ENCODE data around the gene ELP4. TPM values are rescaled to one million over a fixed set of nuclear protein-coding genes. Genes with fewer than 3 reads are reported as not detected.

The ELP4 gene
- total RNA-seq, 2 donors from 2014 or later = 16.9 TPM

DNA sequence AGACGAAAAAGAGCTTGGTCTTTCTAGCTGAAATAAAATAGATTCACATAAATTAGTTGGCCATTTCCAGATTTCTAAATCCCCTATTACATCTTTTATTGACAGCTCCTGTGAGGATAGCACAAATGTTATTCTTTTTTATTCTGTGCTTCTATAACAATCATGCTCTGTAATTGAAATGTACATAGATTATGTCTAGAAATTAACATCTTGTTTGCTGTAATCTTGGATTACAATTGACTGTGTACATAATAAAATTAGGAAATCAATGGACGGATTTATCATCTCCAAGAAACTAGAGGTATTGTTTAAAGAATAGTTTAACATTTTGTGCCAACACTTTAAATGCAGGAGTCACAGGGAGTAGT, 31.4 kb upstream of the ELP4 start:
- Histone ChIP-seq H3K9me3 (no peaks in the 10 kb centered on the region), H3K36me3 (no peaks in the 10 kb centered on the region), H3K4me3 (no peak overlapping the region), H3K27me3 (replicated peaks; ENCODE audit: insufficient read depth) (no peaks in the 10 kb centered on the region), H3K4me1 (ENCODE audit: control insufficient read depth in 1 of 2, low read depth in 2 of 2) (peaks cover 0 to 4% of the 10 kb centered on the region in 2 donors), H3K27ac (no peak overlapping the region)
- ATAC-seq (ENCODE audit: insufficient number of reproducible peaks, low FRiP score, low read depth) (no peak), DNase-seq (ENCODE audit: low spot score) (no peak)
- TF ChIP-seq, protein P1, sequence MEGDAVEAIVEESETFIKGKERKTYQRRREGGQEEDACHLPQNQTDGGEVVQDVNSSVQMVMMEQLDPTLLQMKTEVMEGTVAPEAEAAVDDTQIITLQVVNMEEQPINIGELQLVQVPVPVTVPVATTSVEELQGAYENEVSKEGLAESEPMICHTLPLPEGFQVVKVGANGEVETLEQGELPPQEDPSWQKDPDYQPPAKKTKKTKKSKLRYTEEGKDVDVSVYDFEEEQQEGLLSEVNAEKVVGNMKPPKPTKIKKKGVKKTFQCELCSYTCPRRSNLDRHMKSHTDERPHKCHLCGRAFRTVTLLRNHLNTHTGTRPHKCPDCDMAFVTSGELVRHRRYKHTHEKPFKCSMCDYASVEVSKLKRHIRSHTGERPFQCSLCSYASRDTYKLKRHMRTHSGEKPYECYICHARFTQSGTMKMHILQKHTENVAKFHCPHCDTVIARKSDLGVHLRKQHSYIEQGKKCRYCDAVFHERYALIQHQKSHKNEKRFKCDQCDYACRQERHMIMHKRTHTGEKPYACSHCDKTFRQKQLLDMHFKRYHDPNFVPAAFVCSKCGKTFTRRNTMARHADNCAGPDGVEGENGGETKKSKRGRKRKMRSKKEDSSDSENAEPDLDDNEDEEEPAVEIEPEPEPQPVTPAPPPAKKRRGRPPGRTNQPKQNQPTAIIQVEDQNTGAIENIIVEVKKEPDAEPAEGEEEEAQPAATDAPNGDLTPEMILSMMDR (IDR thresholded peaks at IDR 0.05) = no peak

DNA sequence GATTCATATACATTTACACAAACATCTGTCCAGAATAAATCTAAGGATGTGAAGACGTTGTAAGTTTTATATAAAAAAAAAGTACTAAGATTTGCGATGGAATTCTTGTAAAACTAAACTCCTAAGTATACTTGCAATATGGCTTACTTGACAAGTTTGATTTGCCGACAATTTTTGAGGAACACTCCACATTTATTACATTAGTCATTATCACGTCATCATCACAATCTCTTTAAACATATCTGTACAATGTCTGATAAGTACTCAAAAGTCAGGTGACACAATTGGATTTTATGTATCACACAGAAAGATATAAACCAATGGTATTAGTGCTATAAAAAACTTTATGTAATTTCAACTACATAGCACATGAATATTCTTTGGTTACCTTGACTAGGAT, 30.5 kb upstream of the ELP4 start:
- no peak overlapping the region for H3K27ac ChIP-seq
- H3K4me1 ChIP-seq (ENCODE audit: control insufficient read depth in 1 of 2, low read depth in 2 of 2) = peaks cover 0 to 4% of the 10 kb centered on the region in 2 donors
- TF ChIP-seq, protein P1 (IDR thresholded peaks at IDR 0.05) = no peak
- H3K4me3 ChIP-seq = no peak overlapping the region
- DNase-seq (ENCODE audit: low spot score) (no peak), ATAC-seq (ENCODE audit: insufficient number of reproducible peaks, low FRiP score, low read depth) (no peak)
- H3K9me3 ChIP-seq = no peaks in the 10 kb centered on the region
- H3K36me3 ChIP-seq = no peaks in the 10 kb centered on the region
- H3K27me3 ChIP-seq (replicated peaks; ENCODE audit: insufficient read depth) = no peaks in the 10 kb centered on the region

DNA sequence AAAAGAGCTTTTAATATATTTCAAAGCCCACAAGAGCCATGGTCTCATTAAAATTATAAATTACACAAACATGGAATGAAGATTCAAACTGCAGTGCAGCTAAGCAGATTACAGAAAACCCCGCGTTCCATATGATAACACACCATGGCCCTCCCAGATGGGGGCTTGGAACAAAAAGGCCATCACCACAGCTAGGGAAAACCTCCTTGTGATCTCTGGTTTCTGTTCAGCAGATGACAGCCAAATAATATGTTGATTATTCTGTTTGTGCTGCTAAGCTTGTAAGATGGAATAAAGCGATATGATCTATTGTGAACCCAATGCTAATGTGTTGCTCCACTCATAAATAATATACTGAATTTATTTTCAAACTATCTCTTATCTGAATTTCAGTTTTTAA, 28.6 kb upstream of the ELP4 start:
- DNase-seq (ENCODE audit: low spot score) (no peak), ATAC-seq (ENCODE audit: insufficient number of reproducible peaks, low FRiP score, low read depth) (no peak)
- no peak overlapping the region for H3K4me3 ChIP-seq
- no peak overlapping the region for H3K27ac ChIP-seq
- H3K9me3 ChIP-seq = no peaks in the 10 kb centered on the region
- TF ChIP-seq, protein P1 (IDR thresholded peaks at IDR 0.05) = no peak
- no peaks in the 10 kb centered on the region for H3K27me3 ChIP-seq (replicated peaks; ENCODE audit: insufficient read depth)
- peaks cover 0 to 4% of the 10 kb centered on the region in 2 donors for H3K4me1 ChIP-seq (ENCODE audit: control insufficient read depth in 1 of 2, low read depth in 2 of 2)
- H3K36me3 ChIP-seq = no peaks in the 10 kb centered on the region

DNA sequence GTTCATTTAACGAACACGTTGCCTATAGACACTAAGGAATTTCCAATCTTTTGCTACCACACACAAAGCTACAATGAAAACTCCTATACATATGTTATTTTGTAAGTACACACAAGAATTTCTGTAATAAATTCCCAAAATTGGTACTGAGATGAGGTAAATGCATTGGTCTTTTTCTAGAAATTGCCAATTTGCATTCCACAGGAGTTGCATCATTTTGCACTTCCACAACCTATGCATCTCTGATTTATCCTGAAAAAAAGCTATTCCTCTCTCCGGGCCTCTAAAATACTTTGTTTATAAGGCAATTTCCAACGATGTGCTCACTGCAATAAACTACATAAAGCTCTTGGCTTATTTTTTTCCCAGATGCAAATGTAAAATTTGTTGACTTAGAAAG, 25.1 kb upstream of the ELP4 start:
- no peak overlapping the region for H3K4me3 ChIP-seq
- H3K27ac ChIP-seq = no peak overlapping the region
- no peak for ATAC-seq (ENCODE audit: insufficient number of reproducible peaks, low FRiP score, low read depth)
- H3K9me3 ChIP-seq = no peaks in the 10 kb centered on the region
- no peaks in the 10 kb centered on the region for H3K36me3 ChIP-seq
- DNase-seq (ENCODE audit: low spot score) = no peak
- TF ChIP-seq, protein P1 (IDR thresholded peaks at IDR 0.05) = no peak
- H3K4me1 ChIP-seq (ENCODE audit: control insufficient read depth in 1 of 2, low read depth in 2 of 2) = peaks cover 0 to 4% of the 10 kb centered on the region in 2 donors
- no peaks in the 10 kb centered on the region for H3K27me3 ChIP-seq (replicated peaks; ENCODE audit: insufficient read depth)

DNA sequence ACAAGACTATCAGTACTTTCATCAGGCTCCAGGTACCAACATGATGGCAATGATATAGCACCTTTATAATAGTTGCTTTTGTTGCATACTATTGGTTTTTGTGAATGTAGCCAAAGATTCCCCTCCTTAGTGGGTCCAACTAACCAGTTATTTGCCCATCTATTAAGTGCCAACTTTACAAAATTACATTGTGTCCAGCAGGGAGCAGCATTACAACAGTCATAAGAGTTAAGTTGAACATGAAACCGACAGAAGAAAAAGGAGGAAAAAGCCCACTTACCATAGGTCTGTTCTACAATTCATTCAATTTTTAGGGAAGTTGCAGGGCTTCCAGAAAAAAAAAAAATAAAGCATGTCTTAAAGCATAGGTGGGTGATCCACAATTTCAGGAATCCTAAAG, 21.7 kb upstream of the ELP4 start:
- no peak overlapping the region for H3K4me3 ChIP-seq
- TF ChIP-seq, protein P1 (IDR thresholded peaks at IDR 0.05) = no peak
- no peak for ATAC-seq (ENCODE audit: insufficient number of reproducible peaks, low FRiP score, low read depth)
- H3K9me3 ChIP-seq = no peaks in the 10 kb centered on the region
- H3K36me3 ChIP-seq = no peaks in the 10 kb centered on the region
- H3K27me3 ChIP-seq (replicated peaks; ENCODE audit: insufficient read depth) = no peaks in the 10 kb centered on the region
- H3K27ac ChIP-seq = no peak overlapping the region
- no peaks in the 10 kb centered on the region for H3K4me1 ChIP-seq (ENCODE audit: control insufficient read depth in 1 of 2, low read depth in 2 of 2)
- no peak for DNase-seq (ENCODE audit: low spot score)

Measured in thoracic aorta (tissue), 2 donors.